Activated T-helper 2 cell treated with anti-CD3 and anti-CD28 coated beads, Interferon-gamma antibody, Interleukin-2, Interleukin-4, amounts not matched to agents 10 μg/mL and 5 μg/mL and 100 μg/mL, durations not matched to agents 14 hours and 24 hours and 36 hours (primary cell): ENCODE measurements around the gene OR2T5. TPM values are rescaled to one million over a fixed set of nuclear protein-coding genes. Genes with fewer than 3 reads are reported as not detected.
"Not testable (repeated sequence)": the region's sequence is repeated elsewhere in the genome, so short reads cannot be mapped to it uniquely, and the experiment has no call there.

Experiments
- DNase-seq: peaks from one replicate; pipeline ENCODE4 v3.0.0; 2021; ENCODE audit warnings: low spot score
- H3K27ac Mint-ChIP-seq: one replicate; pipeline ENCODE4 v1.8.0; 2021; ENCODE audit warnings: mixed read lengths
- H3K27me3 Mint-ChIP-seq: one replicate; pipeline ENCODE4 v1.8.0; 2021; ENCODE audit warnings: low read depth, mixed read lengths
- H3K36me3 Mint-ChIP-seq: one replicate; pipeline ENCODE4 v1.8.0; 2021; ENCODE audit warnings: low read depth, mixed read lengths
- H3K4me1 Mint-ChIP-seq: one replicate; pipeline ENCODE4 v1.8.0; 2021; ENCODE audit warnings: low read depth, mixed read lengths
- H3K4me3 Mint-ChIP-seq: one replicate; pipeline ENCODE4 v1.8.0; 2021; ENCODE audit warnings: low read depth, mild to moderate bottlenecking, moderate library complexity, mixed read lengths
- H3K9me3 Mint-ChIP-seq: one replicate; pipeline ENCODE4 v1.8.0; 2021; ENCODE audit warnings: mixed read lengths
- intact Hi-C: fragments of 100-400 bp; cut with micrococcal nuclease; formaldehyde crosslinking; loops from one replicate; pipeline ENCODE4 v1.15.1; 2023
- total RNA-seq: library from RNA; stranded (reverse); gene quantifications from 2 replicates; pipeline ENCODE4 v1.2.3, GENCODE V29; 2022

Gene OR2T5, protein sequence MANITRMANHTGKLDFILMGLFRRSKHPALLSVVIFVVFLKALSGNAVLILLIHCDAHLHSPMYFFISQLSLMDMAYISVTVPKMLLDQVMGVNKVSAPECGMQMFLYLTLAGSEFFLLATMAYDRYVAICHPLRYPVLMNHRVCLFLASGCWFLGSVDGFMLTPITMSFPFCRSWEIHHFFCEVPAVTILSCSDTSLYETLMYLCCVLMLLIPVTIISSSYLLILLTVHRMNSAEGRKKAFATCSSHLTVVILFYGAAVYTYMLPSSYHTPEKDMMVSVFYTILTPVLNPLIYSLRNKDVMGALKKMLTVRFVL
- total RNA-seq: not detected in 2 replicates

DNA sequence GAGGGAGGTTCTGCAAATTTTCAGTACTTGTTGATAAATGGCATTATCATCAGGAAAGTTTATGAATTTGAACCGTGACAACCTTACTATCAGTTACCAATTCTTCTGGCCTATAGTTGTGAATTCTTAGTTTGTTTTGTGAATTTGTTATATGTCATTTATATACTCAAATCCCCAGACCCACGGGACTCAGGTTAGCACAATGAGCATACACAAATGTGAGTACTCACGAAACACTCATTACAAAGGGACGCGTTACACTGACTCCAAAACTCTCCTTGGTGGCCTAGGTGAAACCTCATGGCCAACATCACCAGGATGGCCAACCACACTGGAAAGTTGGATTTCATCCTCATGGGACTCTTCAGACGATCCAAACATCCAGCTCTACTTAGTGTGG lies at the start of gene OR2T5:
TSS of gene OR2T5 (plus strand) at position 301 of the 400 bp plus-strand sequence. CDS start at position 301, 0 bp downstream.
- H3K36me3 Mint-ChIP-seq, H3K27ac Mint-ChIP-seq, DNase-seq, intact Hi-C loops, H3K4me1 Mint-ChIP-seq, H3K27me3 Mint-ChIP-seq, H3K4me3 Mint-ChIP-seq, H3K9me3 Mint-ChIP-seq: not testable (repeated sequence)

DNA sequence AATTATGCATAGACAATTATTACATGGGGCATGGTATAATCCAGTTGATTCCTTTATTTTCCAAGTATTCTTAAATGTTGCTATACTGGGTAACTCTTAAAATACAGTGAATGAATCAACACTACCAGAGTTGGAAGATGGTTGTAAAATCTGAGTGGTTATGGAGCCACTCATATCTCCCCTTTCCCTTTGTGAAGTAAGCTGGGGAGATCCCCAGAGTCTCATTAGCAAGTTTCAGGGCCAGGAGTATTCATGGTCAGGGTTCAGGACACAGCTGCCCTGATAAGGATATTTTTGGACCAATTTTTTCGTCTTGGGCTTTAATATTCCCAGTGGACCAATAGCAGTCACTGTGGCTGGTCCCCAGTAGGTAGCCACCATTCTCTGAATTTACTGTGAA lies 49.7 kb upstream of the OR2T5 start:
- intact Hi-C loops, H3K27me3 Mint-ChIP-seq, DNase-seq, H3K4me3 Mint-ChIP-seq, H3K36me3 Mint-ChIP-seq, H3K4me1 Mint-ChIP-seq, H3K9me3 Mint-ChIP-seq, H3K27ac Mint-ChIP-seq: not testable (repeated sequence)

DNA sequence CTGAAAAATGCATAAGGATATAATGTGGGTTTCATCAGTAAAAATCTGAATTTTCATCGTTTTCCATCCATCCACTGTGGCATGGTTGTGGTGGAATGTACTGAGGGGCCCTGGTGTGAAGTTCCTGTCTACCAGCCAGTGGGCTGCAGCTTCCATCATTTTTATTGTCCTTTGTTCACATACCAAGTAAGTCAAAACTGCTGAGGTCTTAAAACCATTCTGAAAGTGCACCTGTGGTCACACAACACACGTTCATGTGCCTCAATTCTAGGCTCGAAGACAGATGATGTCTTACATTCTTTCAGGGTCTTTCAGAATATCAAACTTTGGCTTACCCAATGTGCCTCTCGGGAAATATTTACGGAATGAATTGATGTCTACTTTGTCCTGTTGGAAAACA lies 49.1 kb upstream of the OR2T5 start:
- H3K4me1 Mint-ChIP-seq, H3K36me3 Mint-ChIP-seq, intact Hi-C loops, H3K27me3 Mint-ChIP-seq, H3K27ac Mint-ChIP-seq, H3K4me3 Mint-ChIP-seq, DNase-seq, H3K9me3 Mint-ChIP-seq: not testable (repeated sequence)

DNA sequence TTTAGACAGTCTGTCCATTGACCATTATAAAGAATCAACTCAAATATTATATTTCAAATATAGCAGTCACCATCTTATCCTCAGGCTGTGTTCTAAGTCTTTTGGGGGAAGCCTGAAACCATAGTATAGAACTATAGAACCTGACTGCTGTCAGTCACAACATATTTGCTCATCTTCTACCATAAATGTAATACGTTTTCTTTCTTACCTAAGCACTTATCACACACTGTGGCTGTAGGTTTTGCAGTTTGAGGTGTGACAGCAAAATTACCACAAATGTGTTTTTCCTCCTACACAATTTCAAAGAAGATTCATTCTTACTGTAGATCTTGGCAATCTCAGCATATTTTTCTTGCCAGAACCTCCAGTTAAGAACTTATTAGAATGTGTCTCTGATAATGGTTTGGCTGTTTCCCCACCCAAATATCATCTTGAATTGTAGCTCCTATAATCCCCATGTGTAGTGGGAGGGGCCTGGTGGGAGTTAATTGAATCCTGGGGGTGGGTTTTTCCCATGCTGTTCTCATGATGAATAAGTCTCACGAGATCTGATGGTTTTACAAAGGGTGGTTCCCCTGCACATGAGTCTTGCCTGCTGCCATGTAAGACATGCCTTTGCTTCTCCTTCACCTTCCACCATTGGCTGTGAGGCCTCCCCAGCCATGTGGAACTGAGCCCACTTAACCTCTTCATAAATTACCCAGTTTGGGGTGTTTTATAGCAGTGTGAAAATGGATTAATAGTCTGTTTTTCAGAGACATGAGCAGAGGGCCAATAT lies 45.7 kb upstream of the OR2T5 start:
- H3K4me3 Mint-ChIP-seq, intact Hi-C loops, H3K27ac Mint-ChIP-seq, H3K9me3 Mint-ChIP-seq, H3K4me1 Mint-ChIP-seq, DNase-seq, H3K27me3 Mint-ChIP-seq, H3K36me3 Mint-ChIP-seq: not testable (repeated sequence)

DNA sequence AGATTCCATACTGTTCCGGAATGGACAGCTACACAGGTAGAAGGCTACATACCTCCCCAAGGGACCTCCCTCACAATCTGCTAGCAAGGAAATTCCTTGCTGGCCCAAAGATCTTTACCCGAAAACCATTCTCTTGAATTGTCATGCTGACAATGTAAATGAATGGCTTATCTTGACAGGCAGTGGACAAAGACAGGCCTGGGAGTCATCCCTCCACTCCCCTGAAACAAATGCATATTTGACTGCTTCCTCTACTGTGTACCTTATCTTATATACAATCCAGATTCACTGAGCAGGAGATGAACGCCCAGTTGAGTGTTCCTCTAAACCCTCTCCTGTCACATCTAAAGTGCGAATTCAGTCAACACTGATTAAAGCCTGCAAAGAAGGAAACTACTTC lies 43.8 kb upstream of the OR2T5 start:
- intact Hi-C loops, H3K27me3 Mint-ChIP-seq, H3K27ac Mint-ChIP-seq, DNase-seq, H3K4me1 Mint-ChIP-seq, H3K36me3 Mint-ChIP-seq, H3K4me3 Mint-ChIP-seq, H3K9me3 Mint-ChIP-seq: not testable (repeated sequence)

DNA sequence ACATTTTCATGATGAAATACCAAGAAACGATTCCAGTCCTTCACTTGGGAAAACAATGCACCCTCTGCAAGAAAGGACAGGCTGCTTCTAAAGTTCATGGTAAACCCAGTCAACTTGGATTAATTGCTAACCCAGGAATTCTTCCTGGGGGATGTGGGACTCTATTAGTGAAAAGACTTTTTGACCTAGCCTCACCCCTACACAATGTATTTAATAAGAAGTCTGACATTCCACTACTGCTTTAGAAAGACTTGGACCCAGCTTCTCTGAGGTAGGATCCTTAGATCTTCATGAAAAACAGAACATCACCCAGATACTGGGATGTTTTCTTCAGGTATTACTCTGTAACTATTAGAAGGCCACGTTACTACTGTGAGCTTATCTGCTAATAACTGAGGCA lies 43.0 kb upstream of the OR2T5 start, which contains the start of gene OR2T2:
TSS of gene OR2T2 (plus strand) at position 239 of the 400 bp plus-strand sequence. CDS start 7,161 bp downstream, outside the sequence.
- intact Hi-C loops, H3K4me1 Mint-ChIP-seq, H3K36me3 Mint-ChIP-seq, H3K9me3 Mint-ChIP-seq, H3K4me3 Mint-ChIP-seq, H3K27ac Mint-ChIP-seq, DNase-seq, H3K27me3 Mint-ChIP-seq: not testable (repeated sequence)

DNA sequence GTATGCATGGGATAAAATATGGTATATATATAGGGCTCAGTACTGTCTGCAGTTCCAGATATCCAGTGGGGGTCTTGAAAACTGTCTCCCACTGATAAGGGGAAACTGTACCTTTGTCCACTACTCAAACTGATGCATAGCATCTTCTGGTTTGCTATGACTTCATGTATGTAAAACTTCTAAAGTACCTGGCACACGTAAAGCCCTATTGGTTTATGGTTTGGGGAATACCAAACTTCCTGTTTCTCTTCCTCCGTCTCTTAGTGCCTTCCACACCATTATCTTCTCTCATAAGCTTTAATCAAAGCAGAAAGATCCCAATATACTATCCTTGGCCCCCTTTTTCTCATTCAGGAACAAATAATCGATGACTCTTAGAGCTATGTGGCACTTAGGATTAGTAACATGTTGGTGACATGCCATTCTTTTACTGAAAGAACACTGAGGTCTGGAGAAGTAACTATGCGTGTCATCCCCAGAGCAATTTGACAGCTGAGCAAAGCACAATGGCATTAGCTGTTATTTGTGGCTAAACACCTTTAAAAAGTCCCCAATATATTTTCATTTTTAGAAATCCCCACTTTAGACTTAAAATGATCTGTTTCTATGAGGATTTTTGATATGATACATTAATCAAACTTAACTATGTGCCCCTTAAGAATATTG lies 39.8 kb upstream of the OR2T5 start:
- DNase-seq, H3K4me3 Mint-ChIP-seq, H3K27me3 Mint-ChIP-seq, H3K4me1 Mint-ChIP-seq, H3K27ac Mint-ChIP-seq, H3K9me3 Mint-ChIP-seq, intact Hi-C loops, H3K36me3 Mint-ChIP-seq: not testable (repeated sequence)

DNA sequence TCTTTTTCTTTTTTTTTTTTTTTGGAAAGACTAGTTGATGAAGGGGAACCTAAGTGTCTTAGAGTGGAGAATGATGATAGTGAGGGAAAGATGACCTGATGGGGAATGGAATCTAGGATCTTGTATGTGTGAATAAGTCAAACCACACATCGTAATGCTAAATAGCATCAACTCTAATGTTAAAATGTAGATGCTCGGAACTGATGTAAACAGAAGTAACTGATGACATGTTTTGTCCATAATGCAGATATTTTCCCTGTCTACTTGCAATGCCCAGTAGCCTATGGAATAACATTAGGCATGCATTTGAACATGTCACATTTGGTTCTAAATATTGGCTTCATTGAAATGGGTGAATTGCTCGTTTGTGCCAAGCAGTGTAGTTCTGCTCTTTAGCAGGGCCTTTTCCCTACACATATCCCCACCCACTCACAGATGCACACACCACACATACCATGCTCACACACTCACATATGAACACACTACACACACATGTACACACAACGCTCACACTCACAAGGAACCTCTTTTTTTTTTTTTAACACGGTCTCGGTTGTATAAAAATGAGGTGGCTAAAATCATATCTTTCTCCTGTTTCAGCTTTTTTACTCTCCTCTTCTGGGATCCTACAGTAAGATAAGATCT lies 38.4 kb upstream of the OR2T5 start:
- H3K4me3 Mint-ChIP-seq, H3K4me1 Mint-ChIP-seq, H3K27ac Mint-ChIP-seq, DNase-seq, intact Hi-C loops, H3K36me3 Mint-ChIP-seq, H3K9me3 Mint-ChIP-seq, H3K27me3 Mint-ChIP-seq: not testable (repeated sequence)

DNA sequence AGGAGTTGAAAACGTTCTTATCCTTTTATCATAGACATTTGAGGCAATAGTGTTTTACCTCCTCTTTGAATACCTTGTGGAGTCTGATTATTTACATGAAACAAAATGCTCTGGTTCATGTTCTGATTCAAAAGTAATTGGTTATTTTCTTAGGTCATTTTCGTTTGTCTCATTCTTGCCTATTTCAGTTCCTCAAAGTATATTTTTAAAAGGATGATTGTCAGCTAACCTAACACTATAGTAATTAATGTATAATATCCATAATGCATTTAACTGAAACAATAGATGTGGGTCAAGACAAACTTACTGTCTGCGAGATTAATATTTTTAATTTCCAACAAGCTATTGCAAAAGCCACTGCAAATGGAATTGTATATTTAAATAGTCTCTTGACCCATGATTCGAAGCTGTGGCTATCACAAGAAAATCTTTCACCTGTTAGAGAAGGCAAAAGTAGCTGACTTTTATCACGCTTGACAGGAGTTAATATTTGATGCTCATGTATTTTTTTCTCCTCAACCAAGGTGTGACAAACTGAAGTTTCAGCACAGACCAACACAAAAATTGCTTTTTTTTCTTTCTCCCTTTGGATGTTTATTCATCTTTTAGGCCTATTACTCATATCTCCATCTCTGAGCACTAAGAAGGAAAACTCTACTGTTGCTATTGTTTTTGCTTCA lies 37.8 kb upstream of the OR2T5 start:
- H3K27ac Mint-ChIP-seq, H3K4me1 Mint-ChIP-seq, intact Hi-C loops, DNase-seq, H3K4me3 Mint-ChIP-seq, H3K27me3 Mint-ChIP-seq, H3K9me3 Mint-ChIP-seq, H3K36me3 Mint-ChIP-seq: not testable (repeated sequence)

DNA sequence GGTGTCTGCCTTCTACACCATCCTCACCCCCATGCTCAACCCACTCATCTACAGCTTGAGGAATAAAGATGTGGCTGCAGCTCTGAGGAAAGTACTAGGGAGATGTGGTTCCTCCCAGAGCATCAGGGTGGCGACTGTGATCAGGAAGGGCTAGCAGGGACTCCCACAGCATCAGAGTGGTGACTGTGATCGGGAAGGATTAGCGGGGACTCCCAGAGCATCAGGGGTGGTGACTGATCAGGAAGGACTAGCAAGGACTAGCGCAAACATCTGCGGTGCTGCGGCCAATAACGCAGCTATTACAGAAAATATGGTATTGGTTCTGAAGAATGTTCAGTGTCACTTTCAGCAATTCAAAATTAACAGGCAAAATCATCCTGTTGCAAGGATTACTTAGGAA lies 34.8 kb upstream of the OR2T5 start:
- H3K9me3 Mint-ChIP-seq, H3K27ac Mint-ChIP-seq, DNase-seq, H3K4me1 Mint-ChIP-seq, H3K27me3 Mint-ChIP-seq, H3K36me3 Mint-ChIP-seq, intact Hi-C loops, H3K4me3 Mint-ChIP-seq: not testable (repeated sequence)

DNA sequence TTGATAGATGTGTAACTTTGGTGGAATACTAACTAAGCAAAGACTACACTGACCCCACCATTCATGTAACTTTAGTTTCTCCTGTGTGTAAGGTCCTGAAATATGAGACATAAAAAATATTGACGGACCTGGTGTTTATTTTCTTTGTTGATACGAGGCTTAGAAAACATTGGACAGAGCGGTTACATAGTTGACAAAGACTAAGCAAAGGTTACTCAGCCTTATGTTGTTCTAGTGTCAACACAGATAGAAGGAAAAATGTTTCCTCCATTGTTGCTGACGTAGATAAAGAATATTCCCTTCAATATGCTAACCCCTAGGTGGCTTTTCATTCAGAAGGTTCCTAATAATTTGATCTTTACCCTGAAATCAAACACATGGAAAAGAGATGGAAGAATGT lies 33.3 kb upstream of the OR2T5 start:
- DNase-seq, intact Hi-C loops, H3K36me3 Mint-ChIP-seq: not testable (repeated sequence)

DNA sequence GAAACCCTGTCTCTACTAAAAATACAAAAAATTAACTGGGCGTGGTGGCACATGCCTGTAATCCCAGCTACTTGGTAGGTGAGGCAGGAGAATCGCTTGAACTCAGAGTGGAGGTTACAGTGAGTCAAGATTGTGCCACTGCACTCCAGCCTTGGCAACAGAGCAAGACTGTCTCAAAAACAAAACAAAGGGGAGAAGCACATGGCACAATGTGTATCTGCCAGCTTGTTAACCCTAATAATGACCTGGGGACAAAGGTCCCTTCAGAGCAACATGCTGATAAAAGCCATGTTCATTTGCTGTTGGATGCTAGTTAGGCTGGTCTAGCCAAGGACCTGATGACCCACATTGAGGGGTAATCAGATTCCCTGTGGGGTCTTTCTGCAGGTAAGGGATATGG lies 31.8 kb upstream of the OR2T5 start:
- H3K9me3 Mint-ChIP-seq, intact Hi-C loops, DNase-seq, H3K36me3 Mint-ChIP-seq, H3K27ac Mint-ChIP-seq, H3K4me1 Mint-ChIP-seq, H3K4me3 Mint-ChIP-seq, H3K27me3 Mint-ChIP-seq: not testable (repeated sequence)

More for the DNA sequence above, 33.3 kb upstream of the OR2T5 start:
- not testable (repeated sequence) for H3K27me3 Mint-ChIP-seq, H3K27ac Mint-ChIP-seq, H3K4me3 Mint-ChIP-seq, H3K9me3 Mint-ChIP-seq, H3K4me1 Mint-ChIP-seq
